GM19023 (cell line): Measurements from ENCODE around the gene TJP2.

ENCODE experiments used
- ATAC-seq: cut with Tn5 transposase; IDR thresholded peaks from one replicate; pipeline ENCODE4 v1.9.1; 2021; ENCODE audit warnings: mild to moderate bottlenecking, moderate library complexity; ENCODE audit not compliant: unreplicated experiment

Gene TJP2

DNA sequence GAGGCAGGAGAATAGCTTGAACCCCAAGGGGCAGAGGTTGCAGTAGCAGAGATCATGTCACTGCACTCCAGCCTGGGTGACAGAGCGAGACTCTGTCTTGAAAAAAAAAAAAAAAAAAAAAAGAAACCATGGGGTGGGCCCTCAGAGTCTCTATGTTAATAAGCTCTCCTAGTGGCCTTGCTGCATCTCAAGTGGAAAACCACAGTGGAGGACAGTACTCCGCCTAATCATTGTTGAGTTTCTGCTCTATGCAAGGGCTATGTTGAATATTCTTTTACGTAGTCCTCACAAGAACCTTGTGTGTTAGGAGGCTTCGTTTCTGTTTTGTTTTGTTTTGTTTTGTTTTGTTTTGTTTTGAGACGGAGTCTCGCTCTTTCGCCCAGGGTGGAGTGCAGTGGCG, 48.9 kb downstream of the TJP2 start:
- no peak for ATAC-seq

DNA sequence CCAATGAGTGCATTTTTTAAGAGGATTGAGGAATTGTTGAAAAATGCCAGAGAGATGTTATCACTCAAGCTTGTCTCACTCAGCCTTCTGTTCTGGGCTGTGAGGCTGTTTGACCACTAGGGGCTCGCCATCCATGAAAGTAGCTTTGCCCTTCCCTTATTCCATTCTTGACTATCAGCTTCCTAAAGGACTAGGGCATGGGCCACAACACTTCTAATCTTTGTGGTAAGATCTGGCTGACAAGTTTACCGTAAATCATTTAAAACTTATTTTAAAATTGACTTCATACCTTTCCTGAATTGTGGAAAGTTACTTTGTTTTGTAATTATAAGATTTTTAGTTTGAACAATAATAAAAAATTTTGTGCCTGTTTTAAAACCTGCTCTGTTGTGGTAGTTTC, 49.5 kb downstream of the TJP2 start:
- no peak for ATAC-seq

GRCh38 chr9:69229367-69229766, 55.3 kb downstream of the TJP2 start:
- ATAC-seq, result no peak

- no peak for ATAC-seq
These were observed 58.1 kb downstream of the TJP2 start for GRCh38 chr9:69232135-69232534.

- no peak for ATAC-seq
These were observed 60.6 kb downstream of the TJP2 start for GRCh38 chr9:69234683-69235082.

DNA sequence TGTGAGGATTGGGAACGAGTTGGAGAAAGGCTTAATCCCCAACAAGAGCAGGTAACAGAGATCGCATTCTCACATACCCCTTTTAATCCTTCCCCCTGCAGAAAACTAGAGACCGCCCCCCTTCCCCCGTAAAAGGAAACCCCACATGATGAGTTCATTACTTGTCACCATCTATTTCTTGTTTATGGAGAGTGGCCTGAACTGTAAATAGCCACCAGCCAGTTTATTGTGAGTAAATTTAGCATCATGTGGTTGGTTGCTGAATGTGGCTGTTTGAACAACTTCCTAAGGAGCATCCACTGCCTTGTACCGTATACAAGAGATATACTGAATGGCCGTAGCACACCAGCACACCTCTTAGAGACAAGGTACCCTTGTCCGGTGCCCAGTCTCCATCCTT, 62.1 kb downstream of the TJP2 start:
- ATAC-seq, result no peak

DNA sequence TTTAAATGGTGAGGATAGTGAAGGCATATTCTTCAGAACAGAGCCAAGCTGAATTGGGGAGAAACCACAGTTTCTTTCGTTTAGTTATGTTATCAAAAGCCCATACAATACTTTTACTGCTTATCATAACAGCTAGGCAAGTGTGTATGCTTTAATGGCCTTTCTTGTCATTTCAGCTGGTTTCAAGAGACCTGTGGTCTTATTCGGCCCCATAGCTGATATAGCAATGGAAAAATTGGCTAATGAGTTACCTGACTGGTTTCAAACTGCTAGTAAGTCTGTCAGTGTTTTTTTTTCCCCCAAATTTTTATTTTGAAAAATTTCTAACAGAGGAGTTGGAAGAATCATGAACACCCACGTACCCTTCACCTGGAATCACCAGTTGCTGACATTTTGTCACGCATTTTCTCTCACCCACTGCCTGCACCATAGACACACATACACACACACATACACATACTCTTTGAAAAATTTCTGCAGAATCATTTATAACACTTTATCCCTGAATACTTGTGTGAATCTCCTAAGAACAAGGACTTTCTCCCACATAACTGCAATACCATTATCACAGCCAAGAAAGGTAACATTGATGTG, 63.7 kb downstream of the TJP2 start:
- no peak for ATAC-seq

DNA sequence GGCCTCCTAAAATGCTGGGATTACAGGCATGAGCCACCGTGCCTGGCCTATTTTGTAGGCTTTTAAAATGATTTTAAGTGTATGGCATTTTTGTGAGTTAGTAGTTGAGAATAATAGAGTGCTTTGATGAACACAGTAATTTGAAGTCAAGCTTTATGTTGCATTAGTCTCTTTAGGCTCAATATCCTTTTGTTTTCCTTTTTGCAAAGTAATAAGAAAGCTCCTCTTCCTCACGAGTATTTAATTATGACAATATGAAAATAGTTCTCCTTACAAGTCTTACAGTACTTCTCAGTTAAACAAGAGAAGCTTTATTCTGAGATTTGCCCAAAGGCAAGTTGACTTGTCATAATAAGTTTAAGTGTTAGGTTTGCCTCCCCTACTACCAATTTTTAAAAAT, 69.0 kb downstream of the TJP2 start:
- ATAC-seq, result no peak

GRCh38 chr9:69246629-69247028, 72.6 kb downstream of the TJP2 start:
- ATAC-seq, result no peak

GRCh38 chr9:69248005-69248404, 73.9 kb downstream of the TJP2 start:
- no peak for ATAC-seq

GRCh38 chr9:69249337-69249736, 75.3 kb downstream of the TJP2 start:
- ATAC-seq, result no peak

DNA sequence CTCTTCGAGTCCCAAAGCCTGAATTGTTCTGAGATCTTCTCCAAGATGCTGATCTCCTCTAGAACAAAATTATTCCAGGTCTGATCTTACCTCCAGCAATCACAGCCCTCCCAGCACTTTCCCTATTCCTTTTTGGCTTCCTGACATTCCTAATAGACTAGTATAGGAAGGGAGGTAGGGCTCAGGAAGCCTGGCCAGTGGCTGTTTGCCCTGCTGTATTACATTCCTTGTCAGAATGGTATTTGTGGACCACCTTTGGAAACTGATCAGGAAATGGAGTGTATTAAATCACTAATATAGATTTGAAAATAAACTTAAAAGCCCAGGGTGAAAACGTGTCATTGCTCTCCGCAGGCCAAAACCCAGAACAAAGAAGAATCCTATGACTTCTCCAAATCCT, 76.6 kb downstream of the TJP2 start:
- no peak for ATAC-seq

- ATAC-seq, result no peak
These were observed 78.4 kb downstream of the TJP2 start for GRCh38 chr9:69252436-69252835.

DNA sequence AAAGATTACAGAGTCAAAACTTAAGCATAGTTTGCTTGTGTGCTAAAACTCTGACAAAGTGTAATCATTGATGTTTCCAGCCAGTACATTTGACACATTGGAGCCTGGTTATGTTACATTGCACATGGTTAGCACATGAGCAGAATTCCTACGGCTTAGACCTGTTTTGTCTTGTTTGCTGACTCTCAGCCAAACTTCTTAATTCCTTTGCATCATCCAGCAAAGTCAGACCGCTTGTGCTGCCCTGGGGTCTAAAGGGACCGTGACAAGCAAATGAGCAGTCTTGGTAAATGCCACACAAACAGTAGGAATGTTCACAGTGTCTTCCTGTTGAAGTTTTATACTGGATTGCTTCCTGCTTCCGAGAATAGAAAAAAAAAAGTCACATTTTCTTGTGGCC, 79.0 kb downstream of the TJP2 start:
- ATAC-seq, result no peak

GRCh38 chr9:69254223-69254622, 80.1 kb downstream of the TJP2 start:
- no peak for ATAC-seq

DNA sequence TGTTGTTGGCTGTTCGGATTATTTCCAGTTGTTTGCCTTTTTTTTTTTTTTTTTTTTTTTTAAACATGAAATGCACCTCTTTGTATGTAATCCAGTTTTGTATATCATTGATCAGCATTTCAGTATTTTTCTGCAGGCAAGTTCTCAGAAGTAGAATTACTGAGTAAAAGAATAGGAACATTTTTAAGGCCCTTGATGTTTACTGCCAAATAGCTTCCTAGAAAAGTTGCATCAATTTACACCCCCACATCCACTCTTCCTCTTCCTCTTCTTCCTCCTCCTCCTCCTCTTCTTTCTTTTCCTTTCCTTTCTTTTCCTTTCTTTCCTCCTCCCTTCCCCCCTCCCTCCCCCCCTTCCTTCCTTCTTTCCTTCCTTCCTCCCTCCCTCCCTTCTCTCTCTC, 81.5 kb downstream of the TJP2 start:
- ATAC-seq, result no peak

GRCh38 chr9:69258551-69258950, 84.5 kb downstream of the TJP2 start:
- ATAC-seq, result no peak

- no peak for ATAC-seq
These were observed 86.1 kb downstream of the TJP2 start for GRCh38 chr9:69260161-69260560.

- ATAC-seq, result no peak
These were observed 87.6 kb downstream of the TJP2 start for GRCh38 chr9:69261636-69262035.

DNA sequence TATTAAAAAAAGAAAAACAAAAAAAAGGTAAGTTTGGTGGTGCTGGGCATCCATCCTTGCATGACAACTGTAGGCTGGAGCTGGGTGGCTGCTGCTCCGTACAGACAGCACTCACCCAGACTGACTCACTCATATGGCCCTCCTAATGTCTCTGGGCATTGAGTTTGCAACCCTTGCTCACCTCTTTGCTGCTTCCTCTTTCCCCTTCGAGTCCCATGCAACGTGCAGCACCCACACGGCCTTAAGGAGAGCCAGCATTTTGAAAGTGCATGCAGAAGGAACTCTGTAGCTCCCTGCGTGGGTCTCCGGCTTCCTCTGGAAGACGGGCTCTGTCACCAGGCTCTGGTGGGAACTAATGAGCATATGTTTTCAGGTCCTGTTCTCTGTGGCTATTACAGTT, 90.4 kb downstream of the TJP2 start:
- no peak for ATAC-seq

DNA sequence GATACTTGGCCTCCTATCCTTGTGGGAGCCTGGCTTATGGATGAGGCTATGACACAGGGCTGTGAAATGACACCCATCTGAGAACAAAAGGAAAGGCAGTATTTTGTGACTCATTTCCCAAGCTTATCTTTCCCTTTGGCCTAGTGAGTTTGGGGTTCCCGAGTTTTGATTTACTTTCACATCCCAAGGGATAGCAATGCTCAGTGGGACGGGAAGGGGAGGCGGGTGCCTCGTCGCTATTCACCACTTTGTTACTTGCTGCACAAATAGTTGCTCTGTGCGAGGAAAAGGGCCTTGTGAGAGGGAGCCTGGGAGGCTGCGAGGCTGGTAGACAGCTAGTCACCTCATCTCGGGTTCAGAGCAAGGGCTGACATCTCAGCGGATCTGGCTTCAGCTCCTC, 91.8 kb downstream of the TJP2 start:
- no peak for ATAC-seq

GRCh38 chr9:69272212-69272611, 98.1 kb downstream of the TJP2 start:
- ATAC-seq, result no peak

- no peak for ATAC-seq
These were observed 99.1 kb downstream of the TJP2 start for GRCh38 chr9:69273161-69273560.

DNA sequence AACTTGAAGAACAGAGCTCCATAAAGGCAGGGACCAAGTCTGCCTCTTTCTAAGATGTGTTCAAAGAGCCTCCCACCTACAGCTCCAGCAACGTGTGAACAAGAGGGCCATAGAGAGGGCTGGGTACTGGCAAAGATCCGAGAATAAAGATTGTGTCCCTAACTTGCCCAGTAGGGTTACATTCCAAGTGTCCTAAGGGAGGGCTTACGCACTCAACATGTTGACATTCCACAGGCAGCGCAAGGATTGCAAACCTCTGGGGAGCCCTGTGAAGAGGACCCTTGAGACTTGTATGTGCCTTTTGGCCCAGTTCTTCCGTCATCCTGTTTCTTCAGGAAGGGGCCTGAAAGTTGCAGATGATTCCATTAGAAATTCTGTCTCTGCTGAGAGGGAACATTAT, 102.7 kb downstream of the TJP2 start:
- no peak for ATAC-seq
